HG03175 (cell line): ENCODE data around the gene CXCR6.
A peak's percentile ranks its signal among the peaks of the same experiment; 100 is the strongest.

Source experiments
- ATAC-seq: cut with Tn5 transposase; IDR thresholded peaks from one replicate; pipeline ENCODE4 v1.9.1; 2021; ENCODE audit warnings: mild to moderate bottlenecking, moderate library complexity; ENCODE audit not compliant: unreplicated experiment

CXCR6 gene

GRCh38 chr3:45943207-45943846 lies at the start of gene CXCR6:
Gene CXCR6, plus strand, starts transcription at chr3:45943464. Its CDS starts 3,018 bp downstream, at chr3:45946482.
- no peak for ATAC-seq

GRCh38 chr3:45894015-45894414 lies 49.2 kb upstream of the CXCR6 start:
- ATAC-seq, result no peak

- no peak for ATAC-seq
These were observed 47.4 kb upstream of the CXCR6 start for GRCh38 chr3:45895686-45896468.

DNA sequence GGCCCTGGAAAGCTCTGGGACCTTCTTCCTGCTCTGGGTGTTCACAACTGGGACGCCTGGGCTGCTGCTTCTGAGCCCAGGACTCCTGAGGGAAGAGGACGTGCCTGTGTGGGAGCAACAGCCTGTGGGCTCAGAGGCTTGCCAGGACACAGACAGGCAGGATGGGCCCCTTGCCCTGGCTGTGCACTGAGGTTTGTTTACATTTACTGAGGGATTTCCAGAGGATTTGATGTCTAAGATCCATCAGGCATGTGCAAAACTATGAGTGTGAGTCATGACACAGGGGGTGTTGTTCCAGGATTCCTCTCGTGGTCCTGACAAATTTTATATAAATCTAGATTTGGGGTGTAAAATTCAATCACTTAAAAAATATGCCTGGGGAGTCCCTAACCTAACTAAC lies 46.3 kb upstream of the CXCR6 start:
- no peak for ATAC-seq

- no peak for ATAC-seq
These were observed 38.3 kb upstream of the CXCR6 start for GRCh38 chr3:45904931-45905330.

DNA sequence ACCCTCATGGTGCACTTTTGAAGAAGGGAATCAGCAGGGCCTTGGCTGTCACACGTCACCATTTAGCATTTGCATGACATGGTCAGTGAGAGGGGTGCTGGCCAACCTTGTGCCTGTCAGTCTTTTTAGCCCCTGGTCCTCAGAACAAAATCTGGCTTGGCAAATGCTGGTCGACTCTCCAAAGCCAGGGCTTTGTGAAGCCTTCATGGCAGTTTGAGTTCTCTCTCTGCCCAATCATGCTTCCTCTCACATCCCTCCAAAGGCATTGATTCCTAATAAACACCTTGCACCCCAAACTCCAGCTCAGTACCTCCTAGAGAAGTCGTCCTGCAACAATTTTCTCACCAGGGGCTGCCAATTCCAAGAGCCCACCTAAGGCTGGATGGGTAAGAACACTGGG lies 37.5 kb upstream of the CXCR6 start:
- ATAC-seq, result no peak

- no peak for ATAC-seq
These were observed 36.4 kb upstream of the CXCR6 start for GRCh38 chr3:45906681-45907407.

DNA sequence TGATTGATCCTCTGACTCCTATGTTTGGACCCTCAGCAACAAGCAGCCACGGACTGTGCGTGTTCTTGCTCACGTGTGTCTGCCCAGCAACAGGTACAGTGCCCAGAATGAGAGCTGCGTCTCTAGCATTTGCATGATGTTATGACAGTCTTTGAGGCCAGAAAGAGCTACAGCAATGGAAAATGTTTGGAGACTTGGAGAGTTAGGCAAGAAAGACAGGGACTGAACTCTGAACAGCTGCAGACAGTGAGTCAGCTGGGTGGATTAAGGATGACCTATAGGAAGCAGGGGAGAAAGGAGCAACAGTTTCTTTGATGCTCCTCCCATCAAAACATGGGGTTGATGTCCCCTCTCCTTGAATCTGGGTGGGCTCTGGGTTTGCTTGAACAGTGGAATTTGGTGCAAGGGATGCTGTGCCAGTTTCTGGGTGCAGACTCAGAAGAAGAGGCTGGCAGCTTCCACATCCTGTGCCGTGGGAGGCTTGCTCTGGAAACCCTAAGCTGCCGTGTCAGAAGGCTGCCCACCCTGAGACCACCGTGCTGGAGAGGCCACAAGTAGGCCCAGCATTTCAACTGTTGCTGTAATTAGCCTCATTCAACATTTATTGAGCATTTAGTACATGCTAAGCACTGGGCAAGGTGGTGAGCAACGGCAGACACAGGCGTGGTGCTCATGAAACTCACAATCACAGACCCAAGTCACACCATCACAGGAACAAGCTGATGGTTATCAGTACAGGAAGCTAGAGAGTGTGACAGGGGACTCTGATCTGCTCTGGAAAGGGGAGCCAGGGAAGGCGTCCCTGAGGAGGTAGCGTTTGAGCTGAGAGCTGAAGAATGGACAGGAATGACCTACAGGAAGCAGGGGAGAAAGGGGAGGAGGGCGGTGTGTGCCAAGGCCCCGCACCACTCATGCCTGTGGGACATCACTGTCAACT lies 35.2 kb upstream of the CXCR6 start:
- ATAC-seq, result no peak

DNA sequence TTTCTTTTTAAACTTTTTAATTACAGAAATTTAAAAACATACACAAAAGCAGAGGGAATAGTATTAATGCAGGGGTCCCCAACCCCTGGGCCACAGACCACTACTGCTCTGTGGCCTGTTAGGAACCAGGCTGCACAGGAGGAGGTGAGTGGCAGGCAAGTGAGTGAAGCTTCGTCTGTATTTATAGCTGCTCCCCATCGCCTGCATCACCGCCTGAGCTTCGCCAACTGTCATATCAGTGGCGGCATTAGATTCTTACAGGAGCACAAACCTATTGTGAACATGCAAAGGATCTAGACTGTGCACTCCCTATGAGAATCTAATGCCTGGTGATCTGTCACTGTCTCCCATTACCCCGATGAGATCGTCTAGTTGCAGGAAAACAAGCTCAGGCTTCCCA lies 34.5 kb upstream of the CXCR6 start:
- ATAC-seq, result no peak

DNA sequence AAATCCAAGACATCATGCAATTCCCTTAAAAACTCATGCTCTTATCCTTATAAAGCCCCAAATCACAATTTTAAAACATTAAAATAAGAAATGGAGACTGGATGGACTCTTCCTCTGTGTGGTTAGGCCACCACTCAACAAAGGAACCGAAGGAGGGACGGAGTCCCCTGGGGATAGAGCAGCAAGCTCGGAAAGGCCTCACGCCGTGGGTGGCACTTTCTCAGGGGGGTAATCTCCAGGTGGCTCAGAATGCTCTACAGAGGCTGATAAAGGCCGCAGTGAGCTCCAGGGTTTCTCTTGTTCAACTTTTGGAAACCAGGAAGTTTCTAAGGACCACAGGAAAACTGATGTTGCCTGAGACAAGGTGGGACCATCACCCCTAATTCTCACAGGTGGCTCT lies 33.7 kb upstream of the CXCR6 start:
- no peak for ATAC-seq

DNA sequence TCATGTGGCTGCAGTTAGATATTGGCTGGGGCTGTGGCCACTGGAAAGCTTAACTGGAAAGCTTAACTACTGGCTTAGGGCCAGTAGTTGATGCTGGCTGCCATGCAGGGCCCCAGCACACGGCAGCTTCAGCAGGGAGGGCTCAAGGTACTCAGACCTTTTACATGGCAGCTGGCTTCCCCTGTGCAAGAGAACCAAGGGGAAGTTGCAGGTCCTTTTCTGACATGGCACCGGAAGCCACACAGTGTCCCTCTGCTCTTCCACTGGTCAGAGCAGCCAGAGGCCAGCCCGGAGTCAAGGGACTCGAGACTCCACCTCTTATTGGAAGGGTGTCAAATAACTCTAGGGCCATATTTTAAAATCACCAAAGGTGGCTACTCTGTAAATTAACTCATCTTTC lies 32.4 kb upstream of the CXCR6 start:
- ATAC-seq, result no peak

DNA sequence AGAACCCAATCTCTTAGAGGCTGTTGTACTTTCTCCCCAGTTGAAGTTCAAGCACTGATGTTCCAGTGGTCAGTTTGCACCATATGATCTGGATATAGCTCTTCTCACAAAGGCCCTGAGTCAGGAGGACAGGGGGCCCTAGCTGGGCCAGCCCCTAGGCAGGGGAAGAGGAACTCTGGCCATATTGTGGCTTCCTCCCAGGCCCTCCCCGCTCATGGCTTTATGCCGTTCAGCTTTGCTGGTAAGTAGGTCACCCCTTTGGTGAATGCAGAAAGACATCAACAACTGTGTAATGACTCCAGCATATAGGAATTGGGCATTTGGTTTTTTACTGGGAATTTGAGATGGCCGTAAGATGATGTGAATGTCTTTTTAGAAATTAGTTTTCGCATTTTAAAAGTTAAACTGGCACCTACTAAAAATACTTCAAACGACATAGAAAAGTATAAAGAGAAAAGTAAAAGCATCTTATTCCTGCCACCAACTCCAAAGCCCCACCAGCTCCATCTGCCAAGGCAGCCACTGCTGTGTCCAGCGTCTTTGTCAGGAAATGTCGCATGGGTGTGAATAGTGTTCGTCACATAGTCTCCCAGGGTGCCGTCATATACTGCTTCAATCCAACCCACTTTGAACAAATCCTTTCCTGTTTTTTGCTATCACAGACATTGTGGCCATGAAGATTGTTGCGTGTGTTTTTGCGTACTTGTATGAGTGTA lies 31.6 kb upstream of the CXCR6 start:
- ATAC-seq, result no peak

GRCh38 chr3:45912435-45912834 lies 30.8 kb upstream of the CXCR6 start:
- ATAC-seq, result no peak

GRCh38 chr3:45914362-45915058 lies 28.8 kb upstream of the CXCR6 start:
- ATAC-seq, result no peak

- no peak for ATAC-seq
These were observed 28.2 kb upstream of the CXCR6 start for GRCh38 chr3:45915059-45915439.

GRCh38 chr3:45915518-45916231 lies 27.6 kb upstream of the CXCR6 start:
- peak; percentile 86 for ATAC-seq

- ATAC-seq, result no peak
These were observed 25.9 kb upstream of the CXCR6 start for GRCh38 chr3:45917146-45917898.
